HepG2 (cell line): Measurements from ENCODE around the gene RSBN1L. TPM values are rescaled to one million over a fixed set of nuclear protein-coding genes. Genes with fewer than 3 reads are reported as not detected.

Experiments used
- ATAD3A ChIP-seq: sonication (generic); formaldehyde crosslinking; IDR thresholded peaks from 2 replicates; pipeline ENCODE4 v1.4.0; 2020; ENCODE audit warnings: missing genetic modification reagents
- CC2D1A ChIP-seq: sonication (generic); formaldehyde crosslinking; IDR thresholded peaks from 2 replicates; pipeline ENCODE4 v1.8.1; 2023; ENCODE audit warnings: mild to moderate bottlenecking, missing genetic modification reagents
- CCDC6 ChIP-seq: sonication (generic); formaldehyde crosslinking; IDR thresholded peaks from 2 replicates; pipeline ENCODE4 v1.8.1; 2022; ENCODE audit warnings: mild to moderate bottlenecking, missing genetic modification reagents, moderate library complexity
- DMAP1 ChIP-seq: IDR thresholded peaks from 2 replicates; pipeline ENCODE4 v1.6.1; 2016
- HIVEP1 ChIP-seq: sonication (generic); formaldehyde crosslinking; IDR thresholded peaks from 2 replicates; pipeline ENCODE4 v1.4.0; 2020; ENCODE audit warnings: mild to moderate bottlenecking, missing genetic modification reagents
- NR0B2 ChIP-seq: sonication (generic); formaldehyde crosslinking; IDR thresholded peaks from 2 replicates; pipeline ENCODE4 v1.4.0; 2020; ENCODE audit warnings: mild to moderate bottlenecking, missing genetic modification reagents
- ZFY ChIP-seq: sonication (generic); formaldehyde crosslinking; IDR thresholded peaks from 2 replicates; pipeline ENCODE4 v1.4.0; 2020; ENCODE audit warnings: missing genetic modification reagents
- ZHX2 ChIP-seq, 2 experiments: sonication (generic) in 1 of 2; formaldehyde crosslinking in 1 of 2; IDR thresholded peaks; 2 replicates each; pipeline versions ENCODE4 v1.6.1 to v1.9.0; 2014 to 2022; ENCODE audit warnings: antibody characterized with exemption in 1 of 2, borderline replicate concordance in 1 of 2, inconsistent platforms in 1 of 2, low read depth in 1 of 2, missing genetic modification reagents in 1 of 2
- ZNF362 ChIP-seq: sonication (generic); formaldehyde crosslinking; IDR thresholded peaks from 2 replicates; pipeline ENCODE4 v1.4.0; 2020; ENCODE audit warnings: missing genetic modification reagents, mild to moderate bottlenecking, borderline replicate concordance
- ZNF552 ChIP-seq: sonication (generic); formaldehyde crosslinking; IDR thresholded peaks from 2 replicates; pipeline ENCODE4 v1.9.0; 2022; ENCODE audit warnings: missing genetic modification reagents, mild to moderate bottlenecking, borderline replicate concordance
- ZNF580 ChIP-seq: IDR thresholded peaks from 2 replicates; pipeline ENCODE4 v1.6.1; 2016; ENCODE audit warnings: low read depth, borderline replicate concordance
- ZNF619 ChIP-seq: sonication (generic); formaldehyde crosslinking; IDR thresholded peaks from 2 replicates; pipeline ENCODE4 v1.4.0; 2020; ENCODE audit warnings: mild to moderate bottlenecking, missing genetic modification reagents
- ZNF720 ChIP-seq: sonication (generic); formaldehyde crosslinking; IDR thresholded peaks from 2 replicates; pipeline ENCODE4 v1.4.0; 2020; ENCODE audit warnings: missing genetic modification reagents
- ZNF766 ChIP-seq: sonication (generic); formaldehyde crosslinking; IDR thresholded peaks from 2 replicates; pipeline ENCODE4 v1.5.0; 2020; ENCODE audit warnings: missing genetic modification reagents, borderline replicate concordance
- polyA plus RNA-seq, 8 experiments: library from polyadenylated mRNA; depleted of rRNA in 3 of 8; stranded (reverse) in 7 of 8; unstranded in 1 of 8; fragments of >200 nt; fragmentation: Illumina TruSeq in 4 of 8; extraction: Trizol in 4 of 8; gene quantifications; 2 replicates each; pipeline versions ENCODE4 v1.2.1 to v1.2.3, GENCODE V29; 2011 to 2016; ENCODE audit warnings: low read depth in 4 of 8, missing spikeins in 1 of 8, mixed read lengths in 1 of 8; ENCODE audit not compliant: insufficient read depth in 1 of 8
- total RNA-seq, 5 experiments: library from RNA; depleted of rRNA; stranded (reverse); fragments of >200 nt; fragmentation: Illumina TruSeq; extraction: Trizol; gene quantifications; 2 replicates each; pipeline ENCODE4 v1.2.3, GENCODE V29; 2016; ENCODE audit warnings: low read depth in 1 of 5
- TF ChIP-seq, protein P1 (sequence below): sonication (generic); formaldehyde crosslinking; IDR thresholded peaks from 2 replicates; pipeline ENCODE4 v1.4.0; 2020; ENCODE audit warnings: mild to moderate bottlenecking, missing genetic modification reagents, borderline replicate concordance

The RSBN1L gene
- total and polyA plus RNA-seq, 2 of the 13 experiments (the other 11 are each of a cell fraction or from before 2014, with no cell fraction given): 7.7 to 21.3 TPM

DNA sequence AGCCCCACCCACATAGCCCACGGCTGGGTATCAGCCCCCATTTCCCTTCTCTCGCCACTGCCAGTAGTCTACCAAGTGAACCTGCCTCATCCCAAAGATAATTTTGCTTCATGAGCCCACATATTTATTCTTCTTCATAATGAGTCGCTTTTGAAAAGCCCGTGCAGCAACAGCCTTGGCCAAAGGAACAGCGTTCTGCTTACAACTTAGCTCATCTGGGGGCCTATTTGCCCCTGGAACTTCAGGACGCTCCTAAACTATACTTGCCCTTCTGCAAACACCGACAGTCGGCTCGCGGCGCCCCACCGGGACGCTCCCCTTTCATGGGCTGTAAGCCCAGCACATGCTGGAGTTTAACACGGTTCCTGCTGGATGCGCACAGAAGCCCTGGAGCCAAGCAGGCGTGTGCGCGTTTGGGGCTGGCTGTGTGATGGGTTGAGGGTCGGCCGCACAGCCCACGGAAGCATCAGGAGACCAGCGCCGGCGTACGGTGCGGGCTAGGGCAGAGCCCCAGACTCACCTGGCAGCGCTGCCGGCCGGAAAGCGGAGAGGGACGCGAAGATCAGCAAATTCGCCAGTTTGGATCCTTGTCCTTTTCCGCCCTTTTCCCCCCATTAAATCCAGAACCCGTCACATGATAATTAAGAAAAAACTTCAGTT, 101.6 kb downstream of the RSBN1L start (continued):
- TF ChIP-seq ZHX2 (IDR thresholded peaks at IDR 0.05; ENCODE audit: low read depth) (no peak), ZHX2 (CRISPR knock-in tag; IDR thresholded peaks at IDR 0.05; ENCODE audit: borderline replicate concordance) (0 out of 2 replicates have a peak, but pooled peaks have one; percentile 40), ZNF362 (CRISPR knock-in tag) (peak; percentile 88), CCDC6 (CRISPR knock-in tag) (0 out of 2 replicates have a peak, but pooled peaks have one; percentile 16), ZFY (CRISPR knock-in tag) (peak; percentile 65), ATAD3A (0 out of 2 replicates have a peak, but pooled peaks have one; percentile 23), DMAP1 (CRISPR knock-in tag) (0 out of 2 replicates have a peak, but pooled peaks have one; percentile 12), ZNF552 (0 out of 2 replicates have a peak, but pooled peaks have one; percentile 50), ZNF580 (CRISPR knock-in tag) (peak; percentile 50; the same call in 1 of the 2 replicates), ZNF720 (CRISPR knock-in tag) (peak; percentile 73; the same call in 1 of the 2 replicates), CC2D1A (CRISPR knock-in tag) (no peak), HIVEP1 (0 out of 2 replicates have a peak, but pooled peaks have one; percentile 49), ZNF766 (no peak), NR0B2 (CRISPR knock-in tag) (0 out of 2 replicates have a peak, but pooled peaks have one; percentile 49), ZNF619 (CRISPR knock-in tag) (0 out of 2 replicates have a peak, but pooled peaks have one; percentile 37)
- TF ChIP-seq, protein P1, sequence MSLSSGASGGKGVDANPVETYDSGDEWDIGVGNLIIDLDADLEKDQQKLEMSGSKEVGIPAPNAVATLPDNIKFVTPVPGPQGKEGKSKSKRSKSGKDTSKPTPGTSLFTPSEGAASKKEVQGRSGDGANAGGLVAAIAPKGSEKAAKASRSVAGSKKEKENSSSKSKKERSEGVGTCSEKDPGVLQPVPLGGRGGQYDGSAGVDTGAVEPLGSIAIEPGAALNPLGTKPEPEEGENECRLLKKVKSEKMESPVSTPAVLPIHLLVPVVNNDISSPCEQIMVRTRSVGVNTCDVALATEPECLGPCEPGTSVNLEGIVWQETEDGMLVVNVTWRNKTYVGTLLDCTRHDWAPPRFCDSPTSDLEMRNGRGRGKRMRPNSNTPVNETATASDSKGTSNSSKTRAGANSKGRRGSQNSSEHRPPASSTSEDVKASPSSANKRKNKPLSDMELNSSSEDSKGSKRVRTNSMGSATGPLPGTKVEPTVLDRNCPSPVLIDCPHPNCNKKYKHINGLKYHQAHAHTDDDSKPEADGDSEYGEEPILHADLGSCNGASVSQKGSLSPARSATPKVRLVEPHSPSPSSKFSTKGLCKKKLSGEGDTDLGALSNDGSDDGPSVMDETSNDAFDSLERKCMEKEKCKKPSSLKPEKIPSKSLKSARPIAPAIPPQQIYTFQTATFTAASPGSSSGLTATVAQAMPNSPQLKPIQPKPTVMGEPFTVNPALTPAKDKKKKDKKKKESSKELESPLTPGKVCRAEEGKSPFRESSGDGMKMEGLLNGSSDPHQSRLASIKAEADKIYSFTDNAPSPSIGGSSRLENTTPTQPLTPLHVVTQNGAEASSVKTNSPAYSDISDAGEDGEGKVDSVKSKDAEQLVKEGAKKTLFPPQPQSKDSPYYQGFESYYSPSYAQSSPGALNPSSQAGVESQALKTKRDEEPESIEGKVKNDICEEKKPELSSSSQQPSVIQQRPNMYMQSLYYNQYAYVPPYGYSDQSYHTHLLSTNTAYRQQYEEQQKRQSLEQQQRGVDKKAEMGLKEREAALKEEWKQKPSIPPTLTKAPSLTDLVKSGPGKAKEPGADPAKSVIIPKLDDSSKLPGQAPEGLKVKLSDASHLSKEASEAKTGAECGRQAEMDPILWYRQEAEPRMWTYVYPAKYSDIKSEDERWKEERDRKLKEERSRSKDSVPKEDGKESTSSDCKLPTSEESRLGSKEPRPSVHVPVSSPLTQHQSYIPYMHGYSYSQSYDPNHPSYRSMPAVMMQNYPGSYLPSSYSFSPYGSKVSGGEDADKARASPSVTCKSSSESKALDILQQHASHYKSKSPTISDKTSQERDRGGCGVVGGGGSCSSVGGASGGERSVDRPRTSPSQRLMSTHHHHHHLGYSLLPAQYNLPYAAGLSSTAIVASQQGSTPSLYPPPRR (CRISPR knock-in tag): peak; percentile 29; the same call in 1 of the 2 replicates
